Activated CD8-positive, alpha-beta memory T cell treated with anti-CD3 and anti-CD28 coated beads, Interleukin-2, amount 50 U/mL, for 48 hours (primary cell): ENCODE results near the gene ALK.

ENCODE experiments used
- DNase-seq: peaks from one replicate; pipeline ENCODE4 v3.0.0-alpha.2; 2020

Gene ALK

GRCh38 chr2:29599946-29600345 is 321.4 kb downstream of the ALK start:
- no peak for DNase-seq

- DNase-seq: no peak
These were observed 322.4 kb downstream of the ALK start for GRCh38 chr2:29598978-29599377.

- no peak for DNase-seq
These were observed 324.4 kb downstream of the ALK start for GRCh38 chr2:29597035-29597434.

- no peak for DNase-seq
These were observed 324.8 kb downstream of the ALK start for GRCh38 chr2:29596584-29596983.

GRCh38 chr2:29591600-29591999 is 329.8 kb downstream of the ALK start:
- DNase-seq: no peak

- DNase-seq: no peak
These were observed 331.2 kb downstream of the ALK start for GRCh38 chr2:29590211-29590610.

- DNase-seq: no peak
These were observed 331.8 kb downstream of the ALK start for GRCh38 chr2:29589440-29590103.

GRCh38 chr2:29587402-29588190 is 333.8 kb downstream of the ALK start:
- DNase-seq: no peak

- DNase-seq: no peak
These were observed 334.5 kb downstream of the ALK start for GRCh38 chr2:29586919-29587318.

GRCh38 chr2:29583548-29584156 is 337.7 kb downstream of the ALK start:
- no peak for DNase-seq

GRCh38 chr2:29583104-29583503 is 338.3 kb downstream of the ALK start:
- no peak for DNase-seq

- DNase-seq: no peak
These were observed 339.3 kb downstream of the ALK start for GRCh38 chr2:29582062-29582461.

- DNase-seq: no peak
These were observed 341.2 kb downstream of the ALK start for GRCh38 chr2:29580223-29580622.

- DNase-seq: no peak
These were observed 341.8 kb downstream of the ALK start for GRCh38 chr2:29579495-29580169.

- DNase-seq: no peak
These were observed 343.2 kb downstream of the ALK start for GRCh38 chr2:29578084-29578598.

GRCh38 chr2:29576231-29576630 is 345.2 kb downstream of the ALK start:
- no peak for DNase-seq

GRCh38 chr2:29575370-29575890 is 346.0 kb downstream of the ALK start:
- no peak for DNase-seq

GRCh38 chr2:29573612-29574011 is 347.8 kb downstream of the ALK start:
- DNase-seq: no peak

- DNase-seq: no peak
These were observed 348.2 kb downstream of the ALK start for GRCh38 chr2:29573147-29573546.

GRCh38 chr2:29570539-29570938 is 350.8 kb downstream of the ALK start:
- DNase-seq: no peak

- no peak for DNase-seq
These were observed 353.4 kb downstream of the ALK start for GRCh38 chr2:29567906-29568520.

GRCh38 chr2:29563697-29564096 is 357.7 kb downstream of the ALK start:
- DNase-seq: no peak

- DNase-seq: no peak
These were observed 358.5 kb downstream of the ALK start for GRCh38 chr2:29562896-29563295.
